SU-DHL-6 (cell line): ENCODE results near the gene ZC3H7B.

Source experiments
- EZH2phosphoT487 ChIP-seq: fragments of 200-600 bp; sonication (generic), shearing (Covaris generic); conservative IDR thresholded peaks from 2 replicates; pipeline ENCODE4 v1.6.1; 2018; ENCODE audit warnings: mild to moderate bottlenecking, antibody characterized with exemption, low read length, moderate library complexity, mixed read lengths
- TF ChIP-seq, protein P1 (sequence below): fragments of 200-600 bp; sonication (generic); IDR thresholded peaks from one replicate; pipeline ENCODE4 v1.5.1; 2017; ENCODE audit warnings: antibody characterized with exemption, mild to moderate bottlenecking, low read length, moderate library complexity; ENCODE audit not compliant: insufficient read depth, poor library complexity, severe bottlenecking

DNA sequence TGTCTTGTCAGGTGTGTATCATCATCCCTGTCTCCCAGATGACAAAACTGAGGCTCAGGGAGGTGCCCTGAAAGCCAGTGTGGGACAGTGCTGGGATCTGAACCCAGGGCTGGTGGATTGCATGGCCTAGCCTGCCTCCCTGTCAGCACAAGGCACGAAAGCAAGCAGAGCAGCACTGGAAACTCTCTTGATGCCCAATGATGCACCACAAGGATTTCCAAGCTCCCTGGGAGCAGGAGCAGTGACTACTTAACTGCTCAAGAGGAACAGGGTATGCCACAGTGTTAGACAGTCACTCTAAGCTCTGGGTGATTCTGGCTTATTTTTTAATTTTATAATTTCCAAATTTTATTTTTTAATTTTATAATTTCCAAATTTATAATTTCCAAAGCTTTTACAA lies 9.0 kb downstream of the ZC3H7B start:
- TF ChIP-seq, protein P1, sequence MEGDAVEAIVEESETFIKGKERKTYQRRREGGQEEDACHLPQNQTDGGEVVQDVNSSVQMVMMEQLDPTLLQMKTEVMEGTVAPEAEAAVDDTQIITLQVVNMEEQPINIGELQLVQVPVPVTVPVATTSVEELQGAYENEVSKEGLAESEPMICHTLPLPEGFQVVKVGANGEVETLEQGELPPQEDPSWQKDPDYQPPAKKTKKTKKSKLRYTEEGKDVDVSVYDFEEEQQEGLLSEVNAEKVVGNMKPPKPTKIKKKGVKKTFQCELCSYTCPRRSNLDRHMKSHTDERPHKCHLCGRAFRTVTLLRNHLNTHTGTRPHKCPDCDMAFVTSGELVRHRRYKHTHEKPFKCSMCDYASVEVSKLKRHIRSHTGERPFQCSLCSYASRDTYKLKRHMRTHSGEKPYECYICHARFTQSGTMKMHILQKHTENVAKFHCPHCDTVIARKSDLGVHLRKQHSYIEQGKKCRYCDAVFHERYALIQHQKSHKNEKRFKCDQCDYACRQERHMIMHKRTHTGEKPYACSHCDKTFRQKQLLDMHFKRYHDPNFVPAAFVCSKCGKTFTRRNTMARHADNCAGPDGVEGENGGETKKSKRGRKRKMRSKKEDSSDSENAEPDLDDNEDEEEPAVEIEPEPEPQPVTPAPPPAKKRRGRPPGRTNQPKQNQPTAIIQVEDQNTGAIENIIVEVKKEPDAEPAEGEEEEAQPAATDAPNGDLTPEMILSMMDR: no peak
- TF ChIP-seq EZH2phosphoT487: no peak
